Measurements from ENCODE around the gene VENTX.

DNA sequence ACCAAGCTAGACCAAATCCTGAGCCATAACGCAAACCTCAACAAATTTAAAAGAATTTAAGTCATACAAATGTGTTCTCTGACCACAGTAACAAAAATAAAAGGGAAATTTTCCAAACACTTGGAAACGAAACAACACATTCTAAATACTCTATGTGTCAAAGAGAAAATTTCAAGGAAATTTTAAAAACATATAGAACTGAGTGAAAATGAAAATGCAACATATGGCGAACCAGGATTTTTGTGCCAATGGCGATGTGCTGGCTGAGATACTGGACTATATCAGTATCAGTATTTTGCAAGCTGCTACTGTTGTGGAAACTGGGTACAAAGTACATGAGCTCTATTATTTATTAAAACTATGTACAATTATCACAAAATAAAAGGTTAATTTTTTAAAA lies 43.5 kb upstream of the VENTX start:
- TF ChIP-seq, protein P1, sequence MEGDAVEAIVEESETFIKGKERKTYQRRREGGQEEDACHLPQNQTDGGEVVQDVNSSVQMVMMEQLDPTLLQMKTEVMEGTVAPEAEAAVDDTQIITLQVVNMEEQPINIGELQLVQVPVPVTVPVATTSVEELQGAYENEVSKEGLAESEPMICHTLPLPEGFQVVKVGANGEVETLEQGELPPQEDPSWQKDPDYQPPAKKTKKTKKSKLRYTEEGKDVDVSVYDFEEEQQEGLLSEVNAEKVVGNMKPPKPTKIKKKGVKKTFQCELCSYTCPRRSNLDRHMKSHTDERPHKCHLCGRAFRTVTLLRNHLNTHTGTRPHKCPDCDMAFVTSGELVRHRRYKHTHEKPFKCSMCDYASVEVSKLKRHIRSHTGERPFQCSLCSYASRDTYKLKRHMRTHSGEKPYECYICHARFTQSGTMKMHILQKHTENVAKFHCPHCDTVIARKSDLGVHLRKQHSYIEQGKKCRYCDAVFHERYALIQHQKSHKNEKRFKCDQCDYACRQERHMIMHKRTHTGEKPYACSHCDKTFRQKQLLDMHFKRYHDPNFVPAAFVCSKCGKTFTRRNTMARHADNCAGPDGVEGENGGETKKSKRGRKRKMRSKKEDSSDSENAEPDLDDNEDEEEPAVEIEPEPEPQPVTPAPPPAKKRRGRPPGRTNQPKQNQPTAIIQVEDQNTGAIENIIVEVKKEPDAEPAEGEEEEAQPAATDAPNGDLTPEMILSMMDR (IDR thresholded peaks at IDR 0.05): no peak
- TF ChIP-seq POLR2A (IDR thresholded peaks at IDR 0.05): no peak
